SK-N-SH (cell line): ENCODE measurements around the gene RAD23A. TPM values are rescaled to one million over a fixed set of nuclear protein-coding genes. Genes with fewer than 3 reads are reported as not detected.

ENCODE experiments used
- CTCF ChIA-PET: fragments of 300-600, 350-600 bp; formaldehyde crosslinking; extraction: SDS; loops from one replicate; lab custom pipeline; 2021; lab: Yijun Ruan, JAX
- POLR2A ChIA-PET: fragments of 350-600 bp; sonication (Branson Sonifier 250); formaldehyde crosslinking; extraction: SDS; loops from one replicate; lab custom pipeline; 2020; ENCODE audit warnings: antibody characterized with exemption, inconsistent platforms; lab: Yijun Ruan, JAX
- DNase-seq: peaks from one replicate; pipeline ENCODE4 v3.0.0; 2012
- H2AFZ ChIP-seq: fragments of 200-600 bp; sonication (generic); 2 replicates; pipeline ENCODE4 v1.8.1; 2016; ENCODE audit warnings: antibody characterized with exemption, mild to moderate bottlenecking, low read depth
- H3F3A ChIP-seq: fragments of 200-600 bp; sonication (generic); replicated peaks from 2 replicates; pipeline ENCODE3; 2016; ENCODE audit warnings: antibody characterized with exemption, mild to moderate bottlenecking; ENCODE audit not compliant: insufficient read depth
- H3K27ac ChIP-seq, 2 experiments: fragments of 200-500 bp in 1 of 2; fragments of 200-600 bp in 1 of 2; sonication (Bioruptor generic) in 1 of 2; sonication (generic), shearing (Covaris generic) in 1 of 2; 2 replicates each; pipeline versions ENCODE4 v1.5.1 to v1.6.1; 2014 to 2016; ENCODE audit warnings: low read depth in 2 of 2, inconsistent platforms in 1 of 2, low read length in 1 of 2, mild to moderate bottlenecking in 1 of 2, mixed read lengths in 1 of 2
- H3K27me3 ChIP-seq: fragments of 200-600 bp; sonication (generic), shearing (Covaris generic); 2 replicates; pipeline ENCODE4 v1.6.1; 2016; ENCODE audit warnings: mixed run types; ENCODE audit not compliant: insufficient read depth
- H3K36me3 ChIP-seq, 2 experiments: fragments of 200-500 bp in 1 of 2; fragments of 200-600 bp in 1 of 2; sonication (Bioruptor generic) in 1 of 2; sonication (generic) in 1 of 2; replicated peaks in 1 of 2; 2 replicates each; pipeline versions ENCODE3 to v1.5.1; 2014 to 2016; ENCODE audit warnings: low read length in 1 of 2, mild to moderate bottlenecking in 1 of 2; ENCODE audit not compliant: insufficient read depth in 2 of 2, control insufficient read depth in 1 of 2
- H3K4me1 ChIP-seq, 2 experiments: fragments of 200-500 bp in 1 of 2; fragments of 200-600 bp in 1 of 2; sonication (Bioruptor generic) in 1 of 2; sonication (generic), shearing (Covaris generic) in 1 of 2; 2 replicates each; pipeline versions ENCODE4 v1.5.1 to v1.6.1; 2014 to 2016; ENCODE audit warnings: low read depth in 1 of 2, low read length in 1 of 2, mixed run types in 1 of 2; ENCODE audit not compliant: insufficient read depth in 2 of 2, control insufficient read depth in 1 of 2
- H3K4me2 ChIP-seq: fragments of 200-600 bp; sonication (generic), shearing (Covaris generic); 2 replicates; pipeline ENCODE4 v1.6.1; 2017; ENCODE audit warnings: mixed run types
- H3K4me3 ChIP-seq, 2 experiments: fragments of 200-500 bp in 1 of 2; fragments of 200-600 bp in 1 of 2; sonication (Bioruptor generic) in 1 of 2; sonication (generic), shearing (Covaris generic) in 1 of 2; 2 replicates each; pipeline versions ENCODE4 v1.5.1 to v1.8.1; 2014 to 2016; ENCODE audit warnings: low read depth in 2 of 2, inconsistent platforms in 1 of 2, low read length in 1 of 2, mild to moderate bottlenecking in 1 of 2, mixed read lengths in 1 of 2, moderate library complexity in 1 of 2
- H3K79me2 ChIP-seq: fragments of 200-600 bp; sonication (generic); 2 replicates; pipeline ENCODE4 v1.8.1; 2017; ENCODE audit warnings: mild to moderate bottlenecking; ENCODE audit not compliant: insufficient read depth
- H3K9ac ChIP-seq: fragments of 200-600 bp; sonication (generic); 2 replicates; pipeline ENCODE4 v1.6.1; 2017; ENCODE audit warnings: mixed run types
- H3K9me2 ChIP-seq: fragments of 200-600 bp; sonication (generic); 2 replicates; pipeline ENCODE4 v1.6.1; 2017; ENCODE audit warnings: mixed run types
- H3K9me3 ChIP-seq: fragments of 200-600 bp; sonication (generic); 2 replicates; pipeline ENCODE4 v1.6.1; 2017; ENCODE audit warnings: mixed run types, mild to moderate bottlenecking, moderate library complexity
- H4K20me1 ChIP-seq: fragments of 200-600 bp; sonication (generic); 2 replicates; pipeline ENCODE4 v1.6.1; 2017; ENCODE audit warnings: mild to moderate bottlenecking, mixed run types; ENCODE audit not compliant: insufficient read depth
- CHD2 ChIP-seq: fragments of 150-350 bp; IDR thresholded peaks from 2 replicates; pipeline ENCODE4 v1.6.1; 2018; ENCODE audit warnings: low read length; ENCODE audit not compliant: partially characterized antibody
- FOXM1 ChIP-seq: IDR thresholded peaks from 2 replicates; pipeline ENCODE4 v1.4.0; 2012; ENCODE audit warnings: low read depth, mild to moderate bottlenecking
- GABPA ChIP-seq: IDR thresholded peaks from 2 replicates; pipeline ENCODE4 v1.4.0; 2012; ENCODE audit warnings: low read depth, mild to moderate bottlenecking
- IRF3 ChIP-seq: fragments of 150-350 bp; IDR thresholded peaks from 2 replicates; pipeline ENCODE4 v1.6.1; 2016; ENCODE audit warnings: mild to moderate bottlenecking, low read depth, low read length
- MAX ChIP-seq: IDR thresholded peaks from 2 replicates; pipeline ENCODE4 v1.4.0; 2012; ENCODE audit warnings: low read depth
- MEF2A ChIP-seq: IDR thresholded peaks from 2 replicates; pipeline ENCODE4 v1.4.0; 2012; ENCODE audit warnings: low read depth, borderline replicate concordance
- MXI1 ChIP-seq: IDR thresholded peaks from 2 replicates; pipeline ENCODE4 v1.6.1; 2012; ENCODE audit warnings: mild to moderate bottlenecking, low read depth, low read length, improper control_type of control experiment
- PBX3 ChIP-seq: IDR thresholded peaks from 2 replicates; pipeline ENCODE4; 2012
- POLR2AphosphoS5 ChIP-seq: IDR thresholded peaks from 2 replicates; pipeline ENCODE4 v1.6.1; 2012; ENCODE audit warnings: low read depth, low read length
- RAD21 ChIP-seq: IDR thresholded peaks from 2 replicates; pipeline ENCODE4 v1.6.1; 2012; ENCODE audit warnings: mild to moderate bottlenecking, low read length
- RXRA ChIP-seq: IDR thresholded peaks from 2 replicates; pipeline ENCODE4 v1.4.0; 2012; ENCODE audit warnings: low read depth, mild to moderate bottlenecking, borderline replicate concordance
- SIN3A ChIP-seq: IDR thresholded peaks from 2 replicates; pipeline ENCODE4 v1.6.1; 2012; ENCODE audit warnings: low read depth, mild to moderate bottlenecking, low read length, moderate library complexity, borderline replicate concordance
- SMC3 ChIP-seq: IDR thresholded peaks from 2 replicates; pipeline ENCODE4 v1.6.1; 2012; ENCODE audit warnings: low read depth, low read length, improper control_type of control experiment
- TAF1 ChIP-seq: IDR thresholded peaks from 2 replicates; pipeline ENCODE4 v1.6.1; 2012; ENCODE audit warnings: low read depth, mild to moderate bottlenecking, low read length, moderate library complexity, borderline replicate concordance
- TCF12 ChIP-seq: IDR thresholded peaks from 2 replicates; pipeline ENCODE4 v1.4.0; 2012
- USF2 ChIP-seq: fragments of 150-350 bp; IDR thresholded peaks from 2 replicates; pipeline ENCODE4 v1.6.1; 2017; ENCODE audit warnings: antibody characterized with exemption, low read length, low read depth, borderline replicate concordance
- WGBS: methylation state at CpG from one replicate; pipeline ENCODE4 v1.1.6; 2017; ENCODE audit warnings: low lambda C conversion rate; 5-methylcytosine and 5-hydroxymethylcytosine counted together
- polyA plus RNA-seq, 3 experiments: library from polyadenylated mRNA; depleted of rRNA; stranded (reverse); fragments of >200 nt; gene quantifications; 2 replicates each; pipeline ENCODE4 v1.2.3, GENCODE V29; 2012

The RAD23A gene
- polyA plus RNA-seq, 1 of the 3 experiments (the other 2 are of a cell fraction) = 116 TPM

- TF ChIP-seq TAF1 = peak; percentile 19; the same call in 1 of the 2 replicates
- no peak for TF ChIP-seq POLR2AphosphoS5
- TF ChIP-seq FOXM1 = no peak
- TF ChIP-seq USF2 = no peak
- TF ChIP-seq, all 33 proteins: peak for 6
Measured at GRCh38 chr19:12965017-12965811, 19.6 kb downstream of the RAD23A start (continued).

- Histone ChIP-seq H3K4me2 (0 out of 2 replicates have a peak overlapping the region, but pooled peaks have one; percentile 83), H3K9me2 (no peaks in the 10 kb centered on the region), H3K9ac (peak overlapping the region; percentile 68; the same call in 1 of the 2 replicates), H3F3A (peaks cover 17% of the 10 kb centered on the region), H3K36me3 (no peaks in the 10 kb centered on the region), H2AFZ (peak overlapping the region; percentile 96), H3K9me3 (no peaks in the 10 kb centered on the region), H3K27me3 (no peaks in the 10 kb centered on the region), H3K79me2 (no peaks in the 10 kb centered on the region), H3K4me3 (0 out of 4 replicates have a peak overlapping the region, but pooled peaks of 1 of the 2 experiments have one; percentile 48), H3K27ac (peak overlapping the region; percentile 59 to 75), H4K20me1 (no peaks in the 10 kb centered on the region), H3K4me1 (peaks cover 6 to 14% of the 10 kb centered on the region in 2 experiments; a peak in 3 of 4 replicates)
- no peak for DNase-seq
- ChIA-PET CTCF (interaction anchor here (0.7 to 24.6 kb wide), 82 partner anchors 11 to 870 kb away, joined by 3 to 603 read pairs (median 6); partner anchors contain the start of genes CALR, DNASE2, FARSA and GADD45GIP1), POLR2A (interaction anchor here (0.8 to 2.0 kb wide), 13 partner anchors 9 to 189 kb away, joined by 3 to 17 read pairs (median 5); partner anchors contain the start of genes CALR, GADD45GIP1 and RAD23A)
- no peak for TF ChIP-seq RXRA
- TF ChIP-seq USF2 = no peak
- no peak for TF ChIP-seq MEF2A
- TF ChIP-seq PBX3 = no peak
- TF ChIP-seq CHD2 = no peak
- TF ChIP-seq SIN3A = no peak
- WGBS = 57% methylated on average over 8 of the region's 8 CpGs
Measured at GRCh38 chr19:12965812-12966135, 20.1 kb downstream of the RAD23A start.

GRCh38 chr19:12967907-12968306, 22.2 kb downstream of the RAD23A start:
- Histone ChIP-seq H3K4me2 (no peak overlapping the region), H4K20me1 (no peaks in the 10 kb centered on the region), H3K4me3 (no peak overlapping the region), H2AFZ (no peak overlapping the region), H3K36me3 (no peaks in the 10 kb centered on the region), H3F3A (peaks cover 17% of the 10 kb centered on the region), H3K9ac (no peak overlapping the region), H3K9me3 (no peaks in the 10 kb centered on the region), H3K9me2 (no peaks in the 10 kb centered on the region), H3K79me2 (no peaks in the 10 kb centered on the region), H3K27ac (peak overlapping the region in 1 of 2 experiments; percentile 36; a peak in 2 of 4 replicates), H3K4me1 (peaks cover 6 to 14% of the 10 kb centered on the region in 2 experiments; a peak in 3 of 4 replicates), H3K27me3 (no peaks in the 10 kb centered on the region)
- ChIA-PET POLR2A (no interaction called here), CTCF (interaction anchor here (0.6 to 24.6 kb wide), 5 partner anchors 9 to 125 kb away, joined by 3 to 603 read pairs (median 144); no protein-coding TSS in a partner anchor)
- no peak for DNase-seq
- WGBS = 90% methylated on average over 5 of the region's 5 CpGs
- TF ChIP-seq MAX = no peak
- TF ChIP-seq TCF12 = no peak
- no peak for TF ChIP-seq CHD2
- TF ChIP-seq IRF3 = no peak
- no peak for TF ChIP-seq MXI1
- TF ChIP-seq PBX3 = no peak
- TF ChIP-seq USF2 = no peak
- no peak for TF ChIP-seq SMC3
- no peak for TF ChIP-seq GABPA
- TF ChIP-seq RAD21 = no peak
